Left forelimb (tissue), 1 donor: ENCODE data around the gene P3H3.

Experiments
- DNase-seq: peaks from one replicate; pipeline ENCODE4 v3.0.0-alpha.2; 2018; ENCODE audit warnings: low spot score

P3H3 gene

GRCh38 chr12:6826734-6827436 lies 1.3 kb upstream of the P3H3 start:
- DNase-seq, result peak; percentile 62

DNA sequence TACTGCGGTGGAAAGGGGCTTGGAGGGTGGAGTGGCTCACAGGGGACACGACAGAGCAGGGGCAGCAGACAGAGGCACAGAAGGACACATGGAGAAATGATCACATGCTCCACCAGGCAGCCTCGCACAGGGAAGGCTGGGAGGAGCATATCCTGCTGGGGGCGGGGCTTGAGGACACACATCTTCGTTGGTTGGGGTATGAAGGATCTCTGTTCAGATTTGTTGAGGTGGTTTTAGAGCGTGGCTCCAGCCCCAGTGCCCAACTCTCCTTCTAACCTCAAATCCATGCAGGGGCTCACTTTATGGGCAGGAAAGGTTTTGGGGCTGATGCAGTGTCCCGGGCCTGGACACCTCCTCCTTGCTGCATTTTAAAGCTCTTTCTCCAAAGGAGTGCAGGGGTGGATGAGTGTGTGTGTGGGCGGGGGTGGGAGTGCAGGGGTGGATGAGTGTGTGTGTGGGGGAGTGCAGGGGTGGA lies 733 bp upstream of the P3H3 start:
- DNase-seq, result peak; percentile 84

GRCh38 chr12:6828781-6829535 lies 751 bp downstream of the P3H3 start:
- DNase-seq, result peak; percentile 83

DNA sequence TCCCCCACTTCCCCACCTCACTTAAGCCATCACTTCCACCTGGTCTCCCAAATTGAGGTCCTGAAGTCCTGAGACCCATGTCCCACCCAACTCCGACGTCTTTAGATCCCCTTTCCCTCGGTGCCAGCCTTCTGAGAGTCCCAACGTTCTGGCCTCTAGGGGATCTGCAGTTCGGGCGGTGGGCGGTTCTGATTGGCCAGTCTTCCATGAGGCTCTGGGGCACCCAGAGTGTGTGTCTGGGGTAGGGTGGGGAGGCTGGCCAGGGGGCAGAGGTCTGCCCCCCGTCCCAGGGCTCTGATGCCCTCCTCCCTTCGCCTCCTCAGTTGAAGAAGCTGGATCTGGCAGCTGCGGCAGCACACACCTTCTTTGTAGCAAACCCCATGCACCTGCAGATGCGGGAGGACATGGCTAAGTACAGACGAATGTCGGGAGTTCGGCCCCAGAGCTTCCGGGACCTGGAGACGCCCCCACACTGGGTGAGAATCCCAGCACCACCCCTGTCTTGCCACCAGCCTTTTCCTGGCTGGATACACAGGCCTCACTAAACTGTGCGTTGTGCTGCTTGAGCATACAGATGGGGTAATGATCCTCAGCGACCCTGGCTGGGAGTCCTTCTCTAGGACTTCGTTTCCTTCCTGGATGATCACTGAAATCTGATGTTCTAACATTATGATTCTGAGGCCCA lies 1.5 kb downstream of the P3H3 start:
- DNase-seq, result no peak

- peak; percentile 53 for DNase-seq
These were observed 2.2 kb downstream of the P3H3 start for GRCh38 chr12:6830286-6830890.

DNA sequence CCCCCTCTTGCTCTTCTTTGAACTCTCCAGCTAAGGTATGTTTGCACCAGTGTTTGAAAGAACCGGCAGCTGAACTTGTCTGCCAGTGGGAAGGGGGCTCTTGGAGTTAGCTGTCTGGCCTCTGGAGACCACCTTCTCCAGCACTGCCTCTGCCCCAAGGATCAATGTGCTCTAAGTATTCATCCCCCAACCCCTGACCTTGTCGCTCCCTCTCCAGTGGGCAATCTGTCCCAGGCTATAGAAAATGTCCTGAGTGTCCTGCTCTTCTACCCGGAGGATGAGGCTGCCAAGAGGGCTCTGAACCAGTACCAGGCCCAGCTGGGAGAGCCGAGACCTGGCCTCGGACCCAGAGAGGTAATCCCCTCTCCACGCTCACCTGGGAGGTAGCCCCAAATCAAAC lies 2.8 kb downstream of the P3H3 start:
- peak; percentile 50 for DNase-seq

- no peak for DNase-seq
These were observed 3.3 kb downstream of the P3H3 start for GRCh38 chr12:6831450-6831995.

- DNase-seq, result no peak
These were observed 3.9 kb downstream of the P3H3 start for GRCh38 chr12:6832125-6832524.

DNA sequence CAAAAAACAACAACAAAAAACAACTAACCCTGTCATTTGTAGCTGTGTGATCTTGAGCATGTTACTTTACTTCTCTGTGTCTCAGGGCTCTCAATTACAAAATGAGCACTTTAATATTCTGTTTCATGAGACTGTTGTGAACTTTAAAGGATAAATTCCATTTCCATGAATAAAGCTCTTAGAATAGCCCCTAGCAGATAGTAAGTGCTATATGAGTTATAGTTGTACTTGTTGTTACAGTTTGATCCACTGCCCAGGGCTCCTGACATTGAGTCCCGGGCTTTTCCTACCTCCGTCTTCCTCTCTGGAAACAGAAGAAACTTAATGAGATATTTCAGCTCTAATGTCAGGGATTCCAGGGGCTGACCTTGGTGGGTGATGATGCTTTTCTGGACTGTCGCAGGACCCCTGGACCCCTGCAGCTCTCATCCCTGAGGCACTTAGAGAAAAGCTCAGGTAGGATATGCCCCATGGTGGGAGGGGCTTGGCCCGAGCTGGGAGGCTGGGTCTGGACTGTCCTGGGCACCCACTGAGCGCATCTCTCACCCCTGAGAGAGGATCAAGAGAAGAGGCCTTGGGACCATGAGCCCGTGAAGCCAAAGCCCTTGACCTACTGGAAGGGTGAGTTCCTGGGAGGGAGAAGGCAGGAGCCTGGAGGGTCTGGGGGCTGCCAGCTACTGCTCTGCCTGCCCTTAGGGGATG lies 5.1 kb downstream of the P3H3 start:
- DNase-seq, result no peak

- no peak for DNase-seq
These were observed 6.0 kb downstream of the P3H3 start for GRCh38 chr12:6834254-6834653.

GRCh38 chr12:6834873-6835272 lies 6.7 kb downstream of the P3H3 start:
- DNase-seq, result no peak

DNA sequence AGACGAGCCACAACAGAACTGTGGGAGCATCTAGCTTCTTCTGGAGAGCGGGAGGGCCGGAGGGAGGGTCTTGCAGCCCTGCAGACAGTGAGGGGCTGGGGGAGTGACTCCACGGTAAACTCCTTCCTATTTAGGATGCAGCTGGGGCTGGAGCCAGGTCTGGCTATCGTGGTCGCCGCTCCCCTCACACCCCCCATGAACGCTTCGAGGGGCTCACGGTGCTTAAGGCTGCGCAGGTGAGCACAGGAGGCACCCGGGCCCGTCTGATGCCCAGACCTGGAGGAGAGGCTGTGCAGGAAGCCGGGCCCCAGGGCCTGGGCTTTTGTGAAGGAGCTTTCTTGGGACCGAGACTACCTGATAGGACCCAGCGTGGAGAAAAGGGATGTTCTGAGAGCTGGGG lies 8.6 kb downstream of the P3H3 start:
- no peak for DNase-seq

GRCh38 chr12:6837370-6838060 lies 9.3 kb downstream of the P3H3 start:
- no peak for DNase-seq

- DNase-seq, result no peak
These were observed 10.6 kb downstream of the P3H3 start for GRCh38 chr12:6838854-6839253.

GRCh38 chr12:6839482-6840201 lies 11.4 kb downstream of the P3H3 start:
- no peak for DNase-seq

DNA sequence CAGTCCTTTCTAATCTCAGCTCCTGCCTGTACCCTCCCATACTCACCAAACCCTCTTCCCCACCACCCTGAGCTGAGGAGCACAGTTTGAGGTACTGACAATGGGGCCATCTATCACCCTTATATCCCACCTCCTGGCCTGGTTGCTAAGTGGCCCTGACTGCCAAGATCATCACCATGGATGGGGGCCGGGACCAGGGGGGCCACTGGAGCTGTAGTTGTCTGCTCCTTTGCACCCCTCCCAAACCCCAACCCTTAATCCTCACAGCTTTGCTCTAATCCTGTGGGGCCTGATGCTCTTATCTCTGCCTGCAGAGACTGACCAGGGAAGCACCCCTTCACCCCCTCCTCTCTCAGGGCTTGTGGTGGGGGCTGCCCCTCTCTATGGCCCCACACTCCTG lies 12.1 kb downstream of the P3H3 start:
- no peak for DNase-seq

DNA sequence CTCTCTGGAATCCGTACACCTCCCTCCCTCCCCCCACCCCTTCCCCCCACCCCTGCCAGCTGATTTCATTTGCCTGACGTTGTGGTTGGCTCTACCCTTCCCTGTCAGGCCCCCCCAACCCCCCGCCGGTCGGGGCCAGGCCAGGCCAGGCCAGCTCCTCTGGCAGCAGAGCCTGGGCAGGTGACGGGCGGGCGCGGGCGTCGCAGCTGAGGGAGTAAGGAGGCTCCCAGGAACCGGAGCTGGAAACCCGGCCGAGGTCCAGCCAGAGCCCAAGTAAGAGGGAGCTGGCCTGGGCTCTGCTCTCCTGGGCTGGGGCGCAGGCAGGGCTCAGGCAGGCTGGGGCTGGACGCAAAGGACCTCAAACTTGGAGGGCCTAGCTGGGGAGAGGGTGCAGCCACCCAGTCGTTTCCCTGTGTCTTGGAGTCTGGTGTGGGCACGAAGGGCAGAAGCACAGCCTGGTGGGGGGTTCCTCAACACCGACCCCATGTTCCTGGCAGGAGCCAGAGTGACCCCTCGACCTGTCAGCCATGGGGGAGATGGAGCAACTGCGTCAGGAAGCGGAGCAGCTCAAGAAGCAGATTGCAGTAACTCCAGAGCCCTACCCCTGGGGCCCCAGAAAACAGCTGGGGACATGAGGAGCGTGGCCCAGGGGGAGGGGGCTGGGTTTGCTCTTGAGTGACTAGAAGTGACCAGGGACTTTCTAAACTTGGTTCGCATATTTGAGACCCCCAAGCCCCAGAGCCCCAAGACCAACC lies 12.7 kb downstream of the P3H3 start, which contains the start of gene GNB3:
Gene GNB3 (plus strand): TSS at position 165 of the 755 bp plus-strand sequence. CDS start 363 bp downstream, at position 528.
- no peak for DNase-seq

DNA sequence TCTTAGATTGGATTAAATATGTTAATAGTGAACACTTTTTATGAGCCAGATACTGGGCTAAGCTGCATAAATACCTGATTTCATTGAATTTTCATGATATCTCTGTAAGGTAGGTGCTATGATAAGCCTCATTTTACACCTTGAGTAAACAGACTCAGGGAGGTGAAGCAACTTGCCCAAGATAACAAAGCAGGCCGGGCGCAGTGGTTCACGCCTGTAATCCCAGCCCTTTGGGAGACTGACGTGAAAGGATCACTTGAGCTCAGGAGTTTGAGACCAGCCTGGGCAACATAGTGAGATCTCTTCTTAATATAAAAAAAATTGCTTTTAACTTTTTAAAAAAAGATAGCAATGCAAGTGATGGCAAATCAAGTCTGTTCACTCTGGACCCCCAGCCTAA lies 13.9 kb downstream of the P3H3 start:
- no peak for DNase-seq

- no peak for DNase-seq
These were observed 15.1 kb downstream of the P3H3 start for GRCh38 chr12:6843118-6843902.
